HG03354 (cell line): ENCODE results near the gene ELANE.
"Not testable (repeated sequence)": the region's sequence is repeated elsewhere in the genome, so short reads cannot be mapped to it uniquely, and the experiment has no call there.

Source experiments
- ATAC-seq: cut with Tn5 transposase; IDR thresholded peaks from one replicate; pipeline ENCODE4 v1.9.1; 2021; ENCODE audit warnings: mild to moderate bottlenecking; ENCODE audit not compliant: unreplicated experiment, poor library complexity, severe bottlenecking

Gene ELANE

GRCh38 chr19:834216-834615, 17.9 kb upstream of the ELANE start:
- no peak for ATAC-seq

DNA sequence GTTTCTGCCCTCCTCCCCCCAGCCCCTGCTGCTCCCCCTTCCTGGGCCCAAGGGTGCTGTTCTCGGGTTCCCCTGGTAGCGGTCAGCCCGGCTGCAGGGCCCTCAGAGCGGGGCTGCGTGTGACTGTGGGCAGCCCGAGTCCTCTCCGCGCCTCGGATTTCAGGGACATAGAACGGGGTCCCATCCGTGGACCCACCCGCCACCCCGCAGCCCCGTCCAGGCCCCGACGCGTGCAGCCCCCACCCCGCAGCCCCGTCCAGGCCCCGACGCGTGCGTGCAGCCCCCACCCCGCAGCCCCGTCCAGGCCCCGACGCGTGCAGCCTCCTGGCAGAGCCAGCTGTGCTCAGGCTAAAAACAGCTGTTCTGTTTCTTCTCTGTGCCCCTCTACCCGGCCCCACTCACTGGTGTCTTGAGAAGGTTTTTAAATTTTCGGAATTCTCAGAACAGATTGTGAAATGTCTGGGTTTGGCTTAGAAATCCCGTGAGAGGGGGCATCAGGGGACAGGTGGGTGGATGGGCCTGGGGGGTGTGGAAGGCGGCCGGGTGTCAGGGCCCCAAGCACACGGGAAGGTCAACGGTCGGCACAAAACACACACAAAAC, 16.8 kb upstream of the ELANE start:
- no peak for ATAC-seq

GRCh38 chr19:840519-841206, 11.4 kb upstream of the ELANE start, which contains the start of gene PRTN3:
Gene PRTN3, plus strand, starts transcription at chr19:840999. Its CDS starts 10 bp downstream, at chr19:841009.
- ATAC-seq: no peak

- ATAC-seq: not testable (repeated sequence)
These were observed 9.3 kb upstream of the ELANE start for GRCh38 chr19:842802-843179.

DNA sequence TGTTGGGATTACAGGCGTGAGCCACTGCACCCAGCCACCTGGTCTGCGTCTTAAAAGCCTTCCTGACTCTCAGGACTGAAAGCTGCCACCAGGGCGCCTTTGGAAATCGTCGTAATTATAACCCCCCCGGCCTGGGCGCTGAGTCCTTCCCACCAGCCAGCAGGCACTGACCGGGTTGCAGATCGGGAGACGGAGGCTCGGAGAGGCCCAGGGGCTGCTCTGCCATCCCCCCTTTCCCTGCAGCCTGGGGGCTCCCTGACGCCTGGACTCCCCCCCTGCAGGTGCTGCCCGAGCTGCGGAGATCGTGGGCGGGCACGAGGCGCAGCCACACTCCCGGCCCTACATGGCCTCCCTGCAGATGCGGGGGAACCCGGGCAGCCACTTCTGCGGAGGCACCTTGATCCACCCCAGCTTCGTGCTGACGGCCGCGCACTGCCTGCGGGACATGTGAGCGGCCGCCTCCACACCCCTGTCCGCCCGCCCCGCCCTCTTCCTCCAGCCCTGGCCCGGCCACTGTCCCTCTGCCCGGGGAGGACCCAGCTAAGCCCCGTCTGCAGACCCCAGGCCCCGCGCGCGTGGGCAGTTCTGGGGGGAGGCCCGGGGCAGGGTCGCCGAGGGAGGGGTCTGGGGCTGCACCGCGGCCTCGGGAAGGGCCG, 8.8 kb upstream of the ELANE start:
- no peak for ATAC-seq

- ATAC-seq: no peak
These were observed 8.1 kb upstream of the ELANE start for GRCh38 chr19:843836-844545.

GRCh38 chr19:844546-844971, 7.5 kb upstream of the ELANE start:
- no peak for ATAC-seq

- no peak for ATAC-seq
These were observed 6.2 kb upstream of the ELANE start for GRCh38 chr19:845707-846521.

DNA sequence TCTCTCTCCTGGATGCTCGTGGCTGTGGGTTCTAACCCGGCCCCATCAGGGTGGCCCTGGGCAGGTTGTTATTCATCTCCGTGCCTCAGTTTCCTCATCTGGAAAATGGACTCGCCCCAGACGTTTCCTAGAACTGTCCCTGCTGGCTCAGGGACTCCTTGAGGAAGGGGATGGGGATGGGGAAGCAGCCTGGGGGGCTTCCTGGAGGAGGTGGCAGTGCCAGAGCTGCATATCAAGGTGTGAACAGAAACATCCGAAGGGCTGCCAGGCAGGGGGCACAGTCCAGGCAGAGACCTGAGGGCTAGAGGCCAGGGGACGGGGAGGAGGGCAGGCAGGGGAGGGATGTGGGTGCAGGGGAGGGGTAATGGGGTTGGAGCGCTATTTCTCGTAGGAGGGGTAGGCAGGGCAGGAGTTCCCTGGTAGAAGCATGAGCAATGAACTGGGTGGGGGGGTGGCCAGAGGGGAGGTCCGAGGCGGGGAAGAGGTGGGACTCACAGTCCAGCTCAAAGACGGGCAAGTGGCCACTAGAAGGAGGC, 3.6 kb upstream of the ELANE start:
- no peak for ATAC-seq

DNA sequence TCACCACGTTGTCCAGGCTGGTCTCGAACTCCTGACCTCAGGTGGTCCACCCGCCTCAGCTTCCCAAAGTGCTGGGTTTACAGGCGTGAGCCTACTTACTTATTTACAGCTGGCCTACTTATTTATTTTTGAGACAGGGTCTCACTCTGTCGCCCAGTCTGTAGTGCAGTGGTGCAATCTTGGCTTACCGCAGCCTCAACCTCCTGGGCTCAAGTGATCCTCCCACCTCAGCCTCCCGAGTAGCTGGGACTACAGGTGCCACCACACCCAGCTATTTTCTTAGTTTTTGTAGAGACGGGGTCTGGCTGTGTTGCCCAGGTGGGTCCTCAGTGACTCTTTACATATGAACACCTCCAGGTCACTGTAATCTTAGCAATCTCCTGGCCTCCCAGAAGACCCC, 2.9 kb upstream of the ELANE start:
- ATAC-seq: not testable (repeated sequence)

- ATAC-seq: no peak
These were observed 1.7 kb upstream of the ELANE start for GRCh38 chr19:850221-850978.

GRCh38 chr19:850979-851335, 1.1 kb upstream of the ELANE start:
- no peak for ATAC-seq

DNA sequence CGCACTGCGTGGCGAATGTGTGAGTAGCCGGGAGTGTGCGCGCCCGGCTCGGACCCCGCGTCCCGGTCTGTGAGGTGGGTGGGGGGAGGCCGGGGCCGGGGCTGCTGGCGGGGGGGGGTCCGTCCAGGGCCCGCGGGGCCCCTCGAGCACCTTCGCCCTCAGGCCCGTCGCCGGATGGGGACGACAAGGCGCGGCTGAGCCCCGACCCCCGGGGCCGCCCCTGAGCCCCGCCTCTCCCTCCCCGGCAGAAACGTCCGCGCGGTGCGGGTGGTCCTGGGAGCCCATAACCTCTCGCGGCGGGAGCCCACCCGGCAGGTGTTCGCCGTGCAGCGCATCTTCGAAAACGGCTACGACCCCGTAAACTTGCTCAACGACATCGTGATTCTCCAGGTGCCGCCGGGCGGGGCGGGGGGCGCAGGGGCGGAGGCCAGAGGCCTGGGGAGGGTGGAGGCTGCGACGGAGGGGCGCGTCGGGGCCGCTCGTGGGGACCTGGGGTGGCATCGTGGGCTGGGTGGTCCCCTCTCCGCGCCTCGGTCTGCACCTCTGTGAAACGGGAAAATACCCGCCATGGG, 997 bp downstream of the ELANE start:
- no peak for ATAC-seq

- not testable (repeated sequence) for ATAC-seq
These were observed 1.6 kb downstream of the ELANE start for GRCh38 chr19:853614-854220.

GRCh38 chr19:854549-854948, 2.4 kb downstream of the ELANE start:
- no peak for ATAC-seq

DNA sequence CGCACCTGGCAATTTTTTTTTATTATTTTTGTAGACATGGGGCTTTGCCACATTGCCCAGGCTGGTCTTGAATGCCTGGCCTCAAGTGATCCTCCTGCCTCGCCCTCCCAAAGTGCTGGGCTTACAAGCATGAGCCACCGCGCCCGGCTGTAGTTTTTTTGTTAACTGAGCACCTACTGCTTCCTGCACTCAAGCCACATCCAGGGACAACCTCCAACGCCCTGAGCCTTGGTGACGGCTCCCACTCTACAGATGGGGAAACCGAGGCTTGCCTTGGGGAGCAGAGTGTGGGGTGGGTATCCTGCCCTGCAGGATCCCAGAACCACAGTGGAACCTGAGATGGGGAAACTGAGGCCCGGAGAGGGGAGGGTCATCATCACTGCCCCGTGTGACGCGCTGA, 3.0 kb downstream of the ELANE start:
- ATAC-seq: no peak

DNA sequence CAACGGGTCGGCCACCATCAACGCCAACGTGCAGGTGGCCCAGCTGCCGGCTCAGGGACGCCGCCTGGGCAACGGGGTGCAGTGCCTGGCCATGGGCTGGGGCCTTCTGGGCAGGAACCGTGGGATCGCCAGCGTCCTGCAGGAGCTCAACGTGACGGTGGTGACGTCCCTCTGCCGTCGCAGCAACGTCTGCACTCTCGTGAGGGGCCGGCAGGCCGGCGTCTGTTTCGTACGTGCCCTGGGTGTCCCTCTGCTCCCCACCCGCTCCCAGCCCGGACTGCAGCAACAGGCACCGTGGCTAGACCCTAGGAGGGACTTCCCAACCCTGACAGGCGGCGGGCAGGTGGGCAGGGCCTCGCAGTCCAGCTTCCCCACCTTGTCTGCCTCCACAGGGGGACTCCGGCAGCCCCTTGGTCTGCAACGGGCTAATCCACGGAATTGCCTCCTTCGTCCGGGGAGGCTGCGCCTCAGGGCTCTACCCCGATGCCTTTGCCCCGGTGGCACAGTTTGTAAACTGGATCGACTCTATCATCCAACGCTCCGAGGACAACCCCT, 3.5 kb downstream of the ELANE start:
- no peak for ATAC-seq

DNA sequence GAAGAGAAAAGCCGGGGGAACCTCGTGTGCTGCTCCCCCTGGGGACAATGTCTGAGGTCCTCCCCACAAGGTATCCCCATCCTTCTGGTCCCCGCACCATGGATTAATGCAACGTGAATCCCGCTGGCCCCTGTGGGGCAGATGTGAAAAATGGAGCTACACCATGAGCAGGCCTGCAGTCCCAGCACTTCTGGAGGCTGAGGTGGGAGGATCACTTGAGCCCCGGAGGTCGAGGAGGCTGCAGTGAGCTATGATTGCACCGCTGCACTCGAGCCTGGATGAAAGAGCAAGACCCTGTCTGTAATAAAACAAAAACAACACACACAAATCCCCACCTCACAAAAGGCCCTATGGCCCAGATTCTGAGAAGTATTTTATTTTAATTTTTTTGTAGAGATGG, 6.2 kb downstream of the ELANE start:
- ATAC-seq: no peak
